Measurements from ENCODE around the gene STARD5. TPM values are rescaled to one million over a fixed set of nuclear protein-coding genes. Genes with fewer than 3 reads are reported as not detected.

Gene STARD5
- polyA plus RNA-seq, 1 donor from 2014 or later = 8.4 TPM

GRCh38 chr15:81285461-81285860 lies 38.5 kb downstream of the STARD5 start:
- no peaks in the 10 kb centered on the region for H3K36me3 Mint-ChIP-seq
- peaks cover 46 to 58% (median 53%) of the 10 kb centered on the region in 3 donors for H3K4me1 Mint-ChIP-seq
- H3K27me3 Mint-ChIP-seq = no peaks in the 10 kb centered on the region
- peak overlapping the region; percentile 96 to 98 (median 97) for H3K27ac Mint-ChIP-seq
- peaks cover 0 to 4% (median 1%) of the 10 kb centered on the region in 3 donors for H3K9me3 Mint-ChIP-seq
- peak overlapping the region; percentile 68 to 88 (median 83) for H3K4me3 Mint-ChIP-seq

- no peaks in the 10 kb centered on the region for H3K27me3 Mint-ChIP-seq
- H3K4me3 Mint-ChIP-seq = peak overlapping the region; percentile 68 to 88 (median 78)
- no peaks in the 10 kb centered on the region for H3K36me3 Mint-ChIP-seq
- peaks cover 0 to 4% (median 1%) of the 10 kb centered on the region in 3 donors for H3K9me3 Mint-ChIP-seq
- H3K27ac Mint-ChIP-seq = peak overlapping the region; percentile 96 to 98 (median 97)
- H3K4me1 Mint-ChIP-seq = peaks cover 43 to 52% (median 47%) of the 10 kb centered on the region in 3 donors
These were observed 39.5 kb downstream of the STARD5 start for GRCh38 chr15:81284256-81285031.

GRCh38 chr15:81282911-81283310 lies 41.0 kb downstream of the STARD5 start:
- H3K4me3 Mint-ChIP-seq = no peak overlapping the region
- peaks cover 35 to 39% (median 38%) of the 10 kb centered on the region in 3 donors for H3K4me1 Mint-ChIP-seq
- no peaks in the 10 kb centered on the region for H3K9me3 Mint-ChIP-seq
- H3K27me3 Mint-ChIP-seq = no peaks in the 10 kb centered on the region
- H3K27ac Mint-ChIP-seq = no peak overlapping the region
- no peaks in the 10 kb centered on the region for H3K36me3 Mint-ChIP-seq

- peak overlapping the region in 1 of 3 donors; percentile 76 for H3K27ac Mint-ChIP-seq
- H3K27me3 Mint-ChIP-seq = no peaks in the 10 kb centered on the region
- H3K36me3 Mint-ChIP-seq = peaks cover 1% of the 10 kb centered on the region
- H3K4me1 Mint-ChIP-seq = peaks cover 32 to 35% (median 35%) of the 10 kb centered on the region in 3 donors
- no peak overlapping the region for H3K4me3 Mint-ChIP-seq
- H3K9me3 Mint-ChIP-seq = peaks cover 0 to 2% (median 2%) of the 10 kb centered on the region in 3 donors
These were observed 41.4 kb downstream of the STARD5 start for GRCh38 chr15:81282606-81282895.

GRCh38 chr15:81281766-81282605 lies 42.0 kb downstream of the STARD5 start:
- Mint-ChIP-seq H3K4me1 (peaks cover 28 to 33% (median 29%) of the 10 kb centered on the region in 3 donors), H3K36me3 (peaks cover 4% of the 10 kb centered on the region), H3K27me3 (no peaks in the 10 kb centered on the region), H3K4me3 (no peak overlapping the region), H3K9me3 (peaks cover 0 to 4% (median 3%) of the 10 kb centered on the region in 3 donors), H3K27ac (peak overlapping the region in 2 of 3 donors; percentile 1 to 76)

GRCh38 chr15:81281456-81281735 lies 42.5 kb downstream of the STARD5 start:
- Mint-ChIP-seq H3K4me1 (peaks cover 24 to 27% (median 27%) of the 10 kb centered on the region in 3 donors), H3K9me3 (peaks cover 0 to 8% (median 8%) of the 10 kb centered on the region in 3 donors), H3K36me3 (peaks cover 5% of the 10 kb centered on the region), H3K27ac (no peak overlapping the region), H3K4me3 (no peak overlapping the region), H3K27me3 (no peaks in the 10 kb centered on the region)

GRCh38 chr15:81280696-81281455 lies 43.1 kb downstream of the STARD5 start:
- H3K4me1 Mint-ChIP-seq = peaks cover 24 to 26% (median 25%) of the 10 kb centered on the region in 3 donors
- H3K4me3 Mint-ChIP-seq = no peak overlapping the region
- H3K27me3 Mint-ChIP-seq = no peaks in the 10 kb centered on the region
- H3K9me3 Mint-ChIP-seq = peaks cover 0 to 8% (median 8%) of the 10 kb centered on the region in 3 donors
- H3K27ac Mint-ChIP-seq = peak overlapping the region in 1 of 3 donors; percentile 13
- H3K36me3 Mint-ChIP-seq = peaks cover 5% of the 10 kb centered on the region

- Mint-ChIP-seq H3K36me3 (peaks cover 5% of the 10 kb centered on the region), H3K27ac (peak overlapping the region in 2 of 3 donors; percentile 27 to 59), H3K4me1 (peaks cover 17 to 24% (median 17%) of the 10 kb centered on the region in 3 donors), H3K9me3 (peaks cover 0 to 8% (median 8%) of the 10 kb centered on the region in 3 donors), H3K27me3 (no peaks in the 10 kb centered on the region), H3K4me3 (peak overlapping the region in 1 of 4 donors; percentile 29)
These were observed 44.1 kb downstream of the STARD5 start for GRCh38 chr15:81279621-81280485.

GRCh38 chr15:81278306-81279029 lies 45.5 kb downstream of the STARD5 start:
- H3K4me1 Mint-ChIP-seq = peaks cover 10 to 16% (median 11%) of the 10 kb centered on the region in 3 donors
- H3K27me3 Mint-ChIP-seq = no peaks in the 10 kb centered on the region
- no peak overlapping the region for H3K4me3 Mint-ChIP-seq
- H3K36me3 Mint-ChIP-seq = peaks cover 5% of the 10 kb centered on the region
- H3K9me3 Mint-ChIP-seq = peaks cover 0 to 8% (median 8%) of the 10 kb centered on the region in 3 donors
- H3K27ac Mint-ChIP-seq = peak overlapping the region in 1 of 3 donors; percentile 78

- Mint-ChIP-seq H3K4me3 (no peak overlapping the region), H3K27ac (peak overlapping the region in 1 of 3 donors; percentile 78), H3K4me1 (peaks cover 10 to 16% (median 11%) of the 10 kb centered on the region in 3 donors)
These were observed 46.1 kb downstream of the STARD5 start for GRCh38 chr15:81277851-81278250.

GRCh38 chr15:81276967-81277366 lies 47.0 kb downstream of the STARD5 start:
- H3K27me3 Mint-ChIP-seq = no peaks in the 10 kb centered on the region
- H3K27ac Mint-ChIP-seq = peak overlapping the region in 1 of 3 donors; percentile 14
- no peak overlapping the region for H3K4me3 Mint-ChIP-seq
- peaks cover 0 to 8% (median 8%) of the 10 kb centered on the region in 3 donors for H3K9me3 Mint-ChIP-seq
- peaks cover 5% of the 10 kb centered on the region for H3K36me3 Mint-ChIP-seq
- peaks cover 10 to 16% (median 11%) of the 10 kb centered on the region in 3 donors for H3K4me1 Mint-ChIP-seq

More at GRCh38 chr15:81277851-81278250, 46.1 kb downstream of the STARD5 start:
- Mint-ChIP-seq H3K9me3 (peaks cover 0 to 8% (median 8%) of the 10 kb centered on the region in 3 donors), H3K36me3 (peaks cover 5% of the 10 kb centered on the region), H3K27me3 (no peaks in the 10 kb centered on the region)

- Mint-ChIP-seq H3K4me1 (peaks cover 10 to 16% (median 11%) of the 10 kb centered on the region in 3 donors), H3K27me3 (no peaks in the 10 kb centered on the region), H3K9me3 (peaks cover 0 to 8% (median 8%) of the 10 kb centered on the region in 3 donors), H3K4me3 (peak overlapping the region in 2 of 4 donors; percentile 39 to 41), H3K27ac (peak overlapping the region; percentile 15 to 82 (median 63)), H3K36me3 (peaks cover 5% of the 10 kb centered on the region)
These were observed 48.1 kb downstream of the STARD5 start for GRCh38 chr15:81275711-81276392.

Measured in IgD-negative memory B cell (primary cell).